Mucosa of descending colon (tissue), 3 donors: ENCODE data around the gene ZBTB20. TPM values are rescaled to one million over a fixed set of nuclear protein-coding genes. Genes with fewer than 3 reads are reported as not detected.

ENCODE experiments used
- ATAC-seq: fragments of 200-7000 bp; cut with Tn5 transposase; one replicate; pipeline ENCODE4 v1.9.1; 2020; ENCODE audit warnings: mild to moderate bottlenecking, moderate library complexity
- DNase-seq, 3 donors: peaks; one replicate each; pipeline ENCODE4 v3.0.0-alpha.2; 2020
- H3K36me3 ChIP-seq: fragments of 200-600 bp; one replicate; pipeline ENCODE4 v1.8.0; 2021; ENCODE audit warnings: low read depth, mild to moderate bottlenecking
- H3K4me1 ChIP-seq: fragments of 200-600 bp; one replicate; pipeline ENCODE4 v1.8.0; 2021; ENCODE audit warnings: low read depth, mild to moderate bottlenecking
- H3K4me3 ChIP-seq: fragments of 200-600 bp; one replicate; pipeline ENCODE4 v1.8.0; 2021; ENCODE audit warnings: mild to moderate bottlenecking
- H3K9me3 ChIP-seq: fragments of 200-600 bp; one replicate; pipeline ENCODE4 v1.8.0; 2021; ENCODE audit warnings: mild to moderate bottlenecking
- CTCF ChIP-seq: fragments of 200-600 bp; IDR thresholded peaks from one replicate; pipeline ENCODE4 v1.8.0; 2022; ENCODE audit warnings: antibody characterized with exemption, mild to moderate bottlenecking
- intact Hi-C, 2 donors: fragments of 100-400 bp; cut with DNase I in 1 of 2; cut with micrococcal nuclease in 1 of 2; formaldehyde crosslinking; loops; one replicate each; pipeline versions ENCODE4 v1.11.0 to v1.11.1; 2022; cut with DNase I, micrococcal nuclease
- total RNA-seq, 3 donors: library from RNA; stranded (reverse); fragmentation: NEBNext Ultra II Directional in 2 of 3; extraction: Animal tissue kit (Norgen Biotek cat#: 25700) in 2 of 3; gene quantifications; one replicate each; pipeline versions ENCODE4 v1.2.1 to v1.2.4, GENCODE V29; 2021 to 2023
- donor health status: DM: no; HTN: no; CAD: no; lungs with moderate emphysema.
- donor health status: DM: no; HTN: no; CAD: no.
- donor health status: DM: no; HTN: yes; CAD: no.

ZBTB20 gene
- total RNA-seq, 3 donors from 2014 or later: 30.6 to 85.6 (median 37.3) TPM

- DNase-seq (no peak), ATAC-seq (no peak)
- no peak for TF ChIP-seq CTCF
- no peak overlapping the region for H3K4me3 ChIP-seq
- no peaks in the 10 kb centered on the region for H3K36me3 ChIP-seq
- intact Hi-C loops: no loop called here
- no peaks in the 10 kb centered on the region for H3K4me1 ChIP-seq
- no peaks in the 10 kb centered on the region for H3K9me3 ChIP-seq
Observed at GRCh38 chr3:114872050-114872449, 275.0 kb downstream of the ZBTB20 start.

- no peak for TF ChIP-seq CTCF
- no peak for DNase-seq
- Histone ChIP-seq H3K36me3 (no peaks in the 10 kb centered on the region), H3K9me3 (no peaks in the 10 kb centered on the region), H3K4me3 (no peak overlapping the region), H3K4me1 (no peaks in the 10 kb centered on the region)
- ATAC-seq: no peak
- intact Hi-C loops: no loop called here
Observed at GRCh38 chr3:114867835-114868503, 279.1 kb downstream of the ZBTB20 start.

GRCh38 chr3:114867359-114867758 is 279.7 kb downstream of the ZBTB20 start:
- ATAC-seq: no peak
- H3K9me3 ChIP-seq: no peaks in the 10 kb centered on the region
- no peak overlapping the region for H3K4me3 ChIP-seq
- H3K36me3 ChIP-seq: no peaks in the 10 kb centered on the region
- no peak for TF ChIP-seq CTCF
- intact Hi-C loops: no loop called here
- no peak for DNase-seq
- no peaks in the 10 kb centered on the region for H3K4me1 ChIP-seq

- intact Hi-C loops: no loop called here
- DNase-seq: no peak
- no peaks in the 10 kb centered on the region for H3K36me3 ChIP-seq
- H3K4me3 ChIP-seq: no peak overlapping the region
- H3K4me1 ChIP-seq: no peaks in the 10 kb centered on the region
- no peak for TF ChIP-seq CTCF
- ATAC-seq: no peak
- no peaks in the 10 kb centered on the region for H3K9me3 ChIP-seq
Observed at GRCh38 chr3:114866430-114866829, 280.7 kb downstream of the ZBTB20 start.

GRCh38 chr3:114864970-114865369 is 282.1 kb downstream of the ZBTB20 start:
- no peak for ATAC-seq
- Histone ChIP-seq H3K36me3 (no peaks in the 10 kb centered on the region), H3K9me3 (no peaks in the 10 kb centered on the region), H3K4me3 (no peak overlapping the region), H3K4me1 (no peaks in the 10 kb centered on the region)
- TF ChIP-seq CTCF: no peak
- DNase-seq: no peak
- intact Hi-C loops: no loop called here

GRCh38 chr3:114863848-114864247 is 283.2 kb downstream of the ZBTB20 start:
- Histone ChIP-seq H3K9me3 (no peaks in the 10 kb centered on the region), H3K36me3 (no peaks in the 10 kb centered on the region), H3K4me1 (no peaks in the 10 kb centered on the region), H3K4me3 (no peak overlapping the region)
- no peak for DNase-seq
- TF ChIP-seq CTCF: no peak
- ATAC-seq: no peak
- intact Hi-C loops: no loop called here
